ENCODE results near the gene TNFAIP8L2. TPM values are rescaled to one million over a fixed set of nuclear protein-coding genes. Genes with fewer than 3 reads are reported as not detected.

The TNFAIP8L2 gene
- 1 to 10 TPM; 5.6 to 6.9 (median 5.7) TPM for total RNA-seq

GRCh38 chr1:151156515-151156819 is at the start of gene TNFAIP8L2:
TNFAIP8L2 (plus strand) TSS chr1:151156649; CDS start chr1:151158698, 2,049 bp downstream.
- Histone ChIP-seq H3K27me3 (no peaks in the 10 kb centered on the region), H3K4me3 (peak within 1 kb of the TSS; percentile 21 to 43 (median 35)), H3K27ac (no peak within 1 kb of the TSS), H3K36me3 (no peaks in the 10 kb centered on the region), H3K4me1 (no peaks in the 10 kb centered on the region), H3K9me3 (no peaks in the 10 kb centered on the region)
- intact Hi-C loops (cut with DNase I; ENCODE audit: low total_unique reads), result no loop called here
- TF ChIP-seq, protein P1, sequence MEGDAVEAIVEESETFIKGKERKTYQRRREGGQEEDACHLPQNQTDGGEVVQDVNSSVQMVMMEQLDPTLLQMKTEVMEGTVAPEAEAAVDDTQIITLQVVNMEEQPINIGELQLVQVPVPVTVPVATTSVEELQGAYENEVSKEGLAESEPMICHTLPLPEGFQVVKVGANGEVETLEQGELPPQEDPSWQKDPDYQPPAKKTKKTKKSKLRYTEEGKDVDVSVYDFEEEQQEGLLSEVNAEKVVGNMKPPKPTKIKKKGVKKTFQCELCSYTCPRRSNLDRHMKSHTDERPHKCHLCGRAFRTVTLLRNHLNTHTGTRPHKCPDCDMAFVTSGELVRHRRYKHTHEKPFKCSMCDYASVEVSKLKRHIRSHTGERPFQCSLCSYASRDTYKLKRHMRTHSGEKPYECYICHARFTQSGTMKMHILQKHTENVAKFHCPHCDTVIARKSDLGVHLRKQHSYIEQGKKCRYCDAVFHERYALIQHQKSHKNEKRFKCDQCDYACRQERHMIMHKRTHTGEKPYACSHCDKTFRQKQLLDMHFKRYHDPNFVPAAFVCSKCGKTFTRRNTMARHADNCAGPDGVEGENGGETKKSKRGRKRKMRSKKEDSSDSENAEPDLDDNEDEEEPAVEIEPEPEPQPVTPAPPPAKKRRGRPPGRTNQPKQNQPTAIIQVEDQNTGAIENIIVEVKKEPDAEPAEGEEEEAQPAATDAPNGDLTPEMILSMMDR (IDR thresholded peaks at IDR 0.05), result no peak
- TF ChIP-seq POLR2A (IDR thresholded peaks at IDR 0.05) (no peak), POLR2AphosphoS5 (IDR thresholded peaks at IDR 0.05) (no peak)
- DNase-seq (ENCODE audit: low spot score in 2 of 2), result no peak

- TF ChIP-seq POLR2AphosphoS5 (IDR thresholded peaks at IDR 0.05) (no peak), POLR2A (IDR thresholded peaks at IDR 0.05) (no peak)
- TF ChIP-seq, protein P1 (IDR thresholded peaks at IDR 0.05), result no peak
- Histone ChIP-seq H3K4me3 (no peak overlapping the region), H3K36me3 (no peaks in the 10 kb centered on the region), H3K9me3 (no peaks in the 10 kb centered on the region), H3K27ac (no peak overlapping the region), H3K27me3 (no peaks in the 10 kb centered on the region), H3K4me1 (no peaks in the 10 kb centered on the region)
- intact Hi-C loops (cut with DNase I; ENCODE audit: low total_unique reads), result no loop called here
- no peak for DNase-seq (ENCODE audit: low spot score in 2 of 2)
Measured at GRCh38 chr1:151106894-151107293, 49.6 kb upstream of the TNFAIP8L2 start.

DNA sequence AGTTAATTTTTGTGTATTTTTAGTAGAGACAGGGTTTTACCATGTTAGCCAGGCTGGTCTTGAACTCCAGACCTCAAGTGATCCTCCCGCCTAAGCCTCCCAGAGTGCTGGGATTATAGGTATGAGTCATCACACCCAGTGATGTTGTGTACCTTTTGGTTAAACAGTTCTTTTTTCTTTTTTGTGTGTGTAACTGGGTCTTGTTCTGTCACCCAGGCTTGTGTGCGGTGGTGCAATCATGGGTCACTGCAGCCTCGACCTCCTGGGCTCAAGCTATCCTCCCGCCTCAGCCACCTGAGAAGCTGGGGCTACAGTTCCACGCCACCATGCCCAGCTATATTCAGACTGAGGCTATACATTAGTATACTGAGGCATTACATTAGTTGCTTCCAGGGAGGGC is 48.1 kb upstream of the TNFAIP8L2 start:
- Histone ChIP-seq H3K36me3 (no peaks in the 10 kb centered on the region), H3K4me1 (no peaks in the 10 kb centered on the region), H3K27ac (no peak overlapping the region), H3K4me3 (no peak overlapping the region), H3K27me3 (no peaks in the 10 kb centered on the region), H3K9me3 (no peaks in the 10 kb centered on the region)
- TF ChIP-seq POLR2A (IDR thresholded peaks at IDR 0.05), result no peak
- TF ChIP-seq, protein P1 (IDR thresholded peaks at IDR 0.05), result no peak
- no peak for TF ChIP-seq POLR2AphosphoS5 (IDR thresholded peaks at IDR 0.05)
- intact Hi-C loops (cut with DNase I; ENCODE audit: low total_unique reads), result no loop called here
- no peak for DNase-seq (ENCODE audit: low spot score in 2 of 2)

GRCh38 chr1:151113877-151114276 is 42.6 kb upstream of the TNFAIP8L2 start:
- Histone ChIP-seq H3K9me3 (no peaks in the 10 kb centered on the region), H3K36me3 (no peaks in the 10 kb centered on the region), H3K27me3 (no peaks in the 10 kb centered on the region), H3K4me3 (no peak overlapping the region), H3K27ac (no peak overlapping the region), H3K4me1 (no peaks in the 10 kb centered on the region)
- TF ChIP-seq POLR2AphosphoS5 (IDR thresholded peaks at IDR 0.05), result no peak
- no peak for TF ChIP-seq POLR2A (IDR thresholded peaks at IDR 0.05)
- TF ChIP-seq, protein P1 (IDR thresholded peaks at IDR 0.05), result no peak
- DNase-seq (ENCODE audit: low spot score in 2 of 2), result no peak
- intact Hi-C loops (cut with DNase I; ENCODE audit: low total_unique reads), result no loop called here

DNA sequence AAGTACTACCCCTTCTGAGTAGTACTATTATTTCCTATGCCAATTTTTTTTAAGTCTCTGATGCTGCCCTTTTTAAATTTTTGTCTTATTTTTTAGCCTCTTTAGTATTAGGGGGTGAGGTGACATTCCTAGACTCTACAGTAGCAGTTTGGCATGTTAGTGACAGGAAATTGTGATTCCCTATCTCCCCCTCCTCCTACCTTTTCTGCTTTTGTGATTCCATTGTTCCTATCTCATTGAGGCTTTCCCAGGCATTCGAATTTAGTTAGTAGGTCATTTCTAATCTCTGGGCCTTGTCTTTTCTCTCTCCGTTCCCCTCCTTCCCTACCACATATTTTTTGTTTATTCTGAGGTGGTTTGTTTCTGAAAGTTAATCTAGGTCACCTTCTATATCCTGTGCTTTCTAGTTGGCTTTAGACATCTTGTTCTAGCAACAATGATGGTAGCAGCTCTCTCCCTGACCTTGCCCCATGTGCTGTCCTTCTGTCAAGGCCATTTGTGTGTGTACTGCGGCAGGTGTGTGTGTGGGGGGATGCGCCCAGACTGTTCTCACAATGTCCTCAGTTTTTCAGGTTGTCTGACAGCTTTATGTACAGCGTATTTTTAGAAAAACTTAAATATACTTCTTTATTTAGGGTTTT is 31.6 kb upstream of the TNFAIP8L2 start:
- no peaks in the 10 kb centered on the region for H3K36me3 ChIP-seq
- intact Hi-C loops (cut with DNase I; ENCODE audit: low total_unique reads), result no loop called here
- TF ChIP-seq POLR2A (IDR thresholded peaks at IDR 0.05), result no peak
- TF ChIP-seq, protein P1 (IDR thresholded peaks at IDR 0.05), result no peak
- no peak for TF ChIP-seq POLR2AphosphoS5 (IDR thresholded peaks at IDR 0.05)
- H3K4me1 ChIP-seq, result no peaks in the 10 kb centered on the region
- H3K9me3 ChIP-seq, result no peaks in the 10 kb centered on the region
- no peak overlapping the region for H3K27ac ChIP-seq
- H3K27me3 ChIP-seq, result no peaks in the 10 kb centered on the region
- no peak for DNase-seq (ENCODE audit: low spot score in 2 of 2)
- H3K4me3 ChIP-seq, result no peak overlapping the region

Measured in breast epithelium (tissue), 4 donors.